Stimulated activated naive CD8-positive, alpha-beta T cell treated with anti-CD3 and anti-CD28 coated beads, Interleukin-15, Interleukin-2, amounts not matched to agents 100 ng/mL and 50 ng/mL, for 24 hours (primary cell): ENCODE data around the gene ZC3H18.
A peak's percentile ranks its signal among the peaks of the same experiment; 100 is the strongest.
"Not testable (repeated sequence)": the region's sequence is repeated elsewhere in the genome, so short reads cannot be mapped to it uniquely, and the experiment has no call there.

Experiments
- H3K27ac Mint-ChIP-seq: one replicate; pipeline ENCODE4 v1.8.0; 2021; ENCODE audit warnings: mild to moderate bottlenecking, mixed read lengths
- H3K27me3 Mint-ChIP-seq: one replicate; pipeline ENCODE4 v1.8.0; 2021; ENCODE audit warnings: mixed read lengths
- H3K36me3 Mint-ChIP-seq: one replicate; pipeline ENCODE4 v1.8.0; 2021; ENCODE audit warnings: low read depth, mixed read lengths
- H3K4me1 Mint-ChIP-seq: one replicate; pipeline ENCODE4 v1.8.0; 2021; ENCODE audit warnings: low read depth, mixed read lengths
- H3K4me3 Mint-ChIP-seq: one replicate; pipeline ENCODE4 v1.8.0; 2021; ENCODE audit warnings: mild to moderate bottlenecking, mixed read lengths
- H3K9me3 Mint-ChIP-seq: one replicate; pipeline ENCODE4 v1.8.0; 2021; ENCODE audit warnings: mixed read lengths

ZC3H18 gene

GRCh38 chr16:88595921-88596320, 25.7 kb downstream of the ZC3H18 start:
- Mint-ChIP-seq H3K36me3 (peaks cover 49% of the 10 kb centered on the region), H3K27ac (no peak overlapping the region)

DNA sequence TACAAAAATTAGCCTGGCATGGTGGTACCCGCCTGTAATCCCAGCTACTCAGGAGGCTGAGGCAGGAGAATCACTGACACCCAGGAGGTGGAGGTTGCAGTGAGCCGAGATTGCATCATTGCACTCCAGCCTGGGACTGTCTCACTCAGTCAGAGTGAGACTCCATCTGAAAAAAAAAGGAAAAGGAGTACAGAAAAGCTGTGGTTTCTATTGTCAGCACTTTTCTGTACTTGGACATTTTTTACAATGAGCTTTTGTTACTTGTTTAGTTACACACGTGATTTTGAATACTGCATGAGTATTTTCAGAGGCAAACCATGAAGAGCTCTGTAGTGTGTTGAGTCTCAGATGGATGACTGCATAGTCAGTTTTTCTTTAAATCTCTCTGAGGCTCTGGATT, 26.3 kb downstream of the ZC3H18 start:
- H3K9me3 Mint-ChIP-seq: no peaks in the 10 kb centered on the region

More at GRCh38 chr16:88595921-88596320, 25.7 kb downstream of the ZC3H18 start:
- H3K27me3 Mint-ChIP-seq: no peaks in the 10 kb centered on the region
- peaks cover 23% of the 10 kb centered on the region for H3K4me1 Mint-ChIP-seq
- H3K4me3 Mint-ChIP-seq: no peak overlapping the region
- H3K9me3 Mint-ChIP-seq: no peaks in the 10 kb centered on the region

GRCh38 chr16:88597856-88598491, 27.8 kb downstream of the ZC3H18 start:
- Mint-ChIP-seq H3K4me3 (no peak overlapping the region), H3K4me1 (peaks cover 5% of the 10 kb centered on the region), H3K9me3 (no peaks in the 10 kb centered on the region), H3K27ac (peak overlapping the region; percentile 26), H3K36me3 (peaks cover 53% of the 10 kb centered on the region), H3K27me3 (no peaks in the 10 kb centered on the region)

More for the DNA sequence above, 26.3 kb downstream of the ZC3H18 start:
- Mint-ChIP-seq H3K4me3 (no peak overlapping the region), H3K36me3 (peaks cover 52% of the 10 kb centered on the region), H3K27ac (no peak overlapping the region), H3K27me3 (no peaks in the 10 kb centered on the region), H3K4me1 (peaks cover 17% of the 10 kb centered on the region)

DNA sequence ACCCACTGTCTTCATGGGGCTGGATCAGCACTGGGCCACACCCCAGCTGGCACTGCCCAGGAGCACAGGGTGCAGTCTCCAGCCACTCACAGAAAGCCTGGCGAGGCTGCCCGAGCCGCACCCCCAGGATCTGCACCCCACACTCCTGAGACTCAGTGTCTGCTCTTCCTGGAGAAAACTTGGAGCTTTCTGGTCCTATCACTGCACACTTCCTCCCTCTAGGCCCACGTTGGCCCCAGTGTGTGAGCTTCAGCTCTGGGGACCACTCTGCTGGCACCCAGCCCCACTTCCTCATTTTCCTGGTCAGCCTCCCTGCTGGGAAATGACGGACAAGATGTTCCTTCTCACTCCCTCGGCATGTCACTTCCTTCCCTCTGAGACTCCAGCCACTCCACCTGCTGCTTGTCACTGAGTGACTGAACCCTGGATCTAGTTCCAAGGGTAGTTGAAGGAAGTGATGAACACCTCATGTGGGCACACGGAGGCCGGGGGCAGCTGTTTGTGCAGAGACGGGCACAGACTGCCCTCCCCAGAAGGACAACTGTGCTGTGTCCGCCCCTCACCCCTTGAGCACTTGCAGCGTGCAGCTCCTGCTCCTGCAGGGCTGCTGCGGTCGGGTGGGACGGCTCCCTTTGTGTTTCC, 29.0 kb downstream of the ZC3H18 start:
- Mint-ChIP-seq H3K36me3 (peaks cover 47% of the 10 kb centered on the region), H3K4me3 (no peak overlapping the region), H3K9me3 (no peaks in the 10 kb centered on the region), H3K27ac (no peak overlapping the region), H3K27me3 (no peaks in the 10 kb centered on the region), H3K4me1 (peaks cover 3% of the 10 kb centered on the region)

DNA sequence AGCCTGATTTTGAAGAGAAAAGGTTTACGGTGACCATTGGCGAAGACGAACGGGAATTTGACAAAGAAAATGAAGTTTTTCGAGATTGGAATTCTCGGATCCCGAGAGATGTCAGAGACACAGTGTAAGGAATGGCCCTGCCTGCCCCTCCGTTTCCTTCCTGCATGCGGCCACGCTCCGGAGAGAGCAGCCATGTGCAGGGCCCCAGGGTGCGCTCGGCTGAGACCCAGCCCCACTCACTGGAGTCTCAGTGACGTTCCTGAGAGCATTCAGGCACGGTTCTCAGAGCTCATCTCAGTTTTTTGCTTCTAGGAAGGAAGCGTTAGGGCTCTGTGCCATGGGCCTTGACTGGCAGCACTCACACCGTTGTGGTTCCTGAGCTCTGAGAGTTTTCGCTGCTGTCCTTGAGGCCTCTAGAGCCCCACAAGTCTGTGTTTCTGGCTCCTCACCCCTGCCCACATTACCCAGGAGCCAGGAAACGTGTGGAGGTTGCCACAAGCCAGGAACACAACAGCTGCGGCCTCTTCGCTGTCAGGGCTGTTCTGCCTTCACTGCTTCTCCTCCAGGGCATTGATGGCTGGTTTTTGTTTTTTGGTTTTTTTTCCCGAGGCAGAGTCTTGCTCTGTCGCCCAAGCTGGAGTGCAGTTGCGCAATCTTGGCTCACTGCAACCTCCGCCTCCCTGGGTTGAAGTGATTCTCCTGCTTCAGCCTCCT, 29.8 kb downstream of the ZC3H18 start:
- H3K36me3 Mint-ChIP-seq: peaks cover 43% of the 10 kb centered on the region
- H3K4me3 Mint-ChIP-seq: no peak overlapping the region
- no peaks in the 10 kb centered on the region for H3K9me3 Mint-ChIP-seq
- H3K4me1 Mint-ChIP-seq: peaks cover 3% of the 10 kb centered on the region
- H3K27me3 Mint-ChIP-seq: no peaks in the 10 kb centered on the region
- H3K27ac Mint-ChIP-seq: no peak overlapping the region

- Mint-ChIP-seq H3K9me3 (no peaks in the 10 kb centered on the region), H3K27ac (no peak overlapping the region), H3K27me3 (no peaks in the 10 kb centered on the region), H3K4me1 (peaks cover 3% of the 10 kb centered on the region), H3K36me3 (peaks cover 43% of the 10 kb centered on the region), H3K4me3 (no peak overlapping the region)
Observed at GRCh38 chr16:88600539-88600896, 30.3 kb downstream of the ZC3H18 start.

- Mint-ChIP-seq H3K27me3 (no peaks in the 10 kb centered on the region), H3K9me3 (no peaks in the 10 kb centered on the region), H3K4me3 (no peak overlapping the region), H3K4me1 (no peaks in the 10 kb centered on the region), H3K27ac (no peak overlapping the region), H3K36me3 (peaks cover 50% of the 10 kb centered on the region)
Observed at GRCh38 chr16:88601313-88602036, 31.3 kb downstream of the ZC3H18 start.

- Mint-ChIP-seq H3K4me1 (no peaks in the 10 kb centered on the region), H3K27ac (no peak overlapping the region), H3K36me3 (peaks cover 50% of the 10 kb centered on the region), H3K27me3 (no peaks in the 10 kb centered on the region), H3K4me3 (no peak overlapping the region), H3K9me3 (no peaks in the 10 kb centered on the region)
Observed at GRCh38 chr16:88602091-88602490, 31.9 kb downstream of the ZC3H18 start.

- Mint-ChIP-seq H3K36me3 (peaks cover 54% of the 10 kb centered on the region), H3K9me3 (no peaks in the 10 kb centered on the region), H3K27ac (no peak overlapping the region), H3K4me1 (peaks cover 7% of the 10 kb centered on the region), H3K4me3 (no peak overlapping the region), H3K27me3 (no peaks in the 10 kb centered on the region)
Observed at GRCh38 chr16:88605186-88606147, 35.3 kb downstream of the ZC3H18 start.

- no peaks in the 10 kb centered on the region for H3K27me3 Mint-ChIP-seq
- H3K27ac Mint-ChIP-seq: peak overlapping the region; percentile 28
- no peaks in the 10 kb centered on the region for H3K9me3 Mint-ChIP-seq
- H3K36me3 Mint-ChIP-seq: peaks cover 54% of the 10 kb centered on the region
- H3K4me1 Mint-ChIP-seq: peaks cover 7% of the 10 kb centered on the region
- no peak overlapping the region for H3K4me3 Mint-ChIP-seq
Observed at GRCh38 chr16:88606148-88606757, 36.0 kb downstream of the ZC3H18 start.

DNA sequence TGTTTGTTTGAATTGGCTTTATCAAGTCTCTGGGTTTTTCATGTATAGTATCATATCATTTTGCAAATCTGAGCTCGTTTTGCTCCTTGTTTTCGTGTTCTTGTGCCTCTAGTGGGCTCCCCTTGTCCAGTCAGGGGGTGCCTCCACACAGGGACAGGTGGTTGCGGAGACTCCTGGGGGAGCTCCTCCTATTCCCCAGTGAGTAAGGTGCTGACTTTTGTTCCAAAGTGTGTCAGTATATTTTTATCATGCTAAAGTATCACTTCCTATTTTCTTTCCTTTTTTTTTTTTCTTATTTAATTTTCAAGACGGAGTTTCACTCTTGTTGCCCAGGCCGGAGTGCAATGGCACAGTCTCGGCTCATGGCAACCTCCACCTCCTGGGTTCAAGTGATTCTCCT, 37.9 kb downstream of the ZC3H18 start:
- Mint-ChIP-seq H3K9me3 (no peaks in the 10 kb centered on the region), H3K27ac (no peak overlapping the region), H3K36me3 (peaks cover 48% of the 10 kb centered on the region), H3K4me3 (no peak overlapping the region), H3K4me1 (peaks cover 7% of the 10 kb centered on the region), H3K27me3 (no peaks in the 10 kb centered on the region)

DNA sequence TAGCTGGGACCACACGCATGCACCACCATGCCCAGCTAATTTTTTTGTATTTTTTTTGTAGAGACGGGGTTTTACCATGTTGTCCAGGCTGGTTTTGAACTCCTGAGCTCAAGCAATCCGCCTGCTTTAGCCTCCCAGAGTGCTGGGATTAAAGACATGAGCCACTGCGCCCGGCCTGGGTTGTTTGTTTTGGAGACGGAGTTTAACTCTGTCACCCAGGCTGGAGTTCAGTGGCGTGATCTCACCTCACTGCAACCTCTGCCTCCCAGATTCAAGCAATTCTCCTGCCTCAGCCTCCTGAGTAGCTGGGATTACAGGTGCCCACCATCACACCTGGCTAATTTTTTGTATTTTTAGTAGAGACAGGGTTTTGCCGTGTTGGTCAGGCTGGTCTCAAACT, 39.2 kb downstream of the ZC3H18 start:
- not testable (repeated sequence) for H3K4me1 Mint-ChIP-seq, H3K27me3 Mint-ChIP-seq, H3K4me3 Mint-ChIP-seq, H3K27ac Mint-ChIP-seq, H3K9me3 Mint-ChIP-seq
- peaks cover 52% of the 10 kb centered on the region for H3K36me3 Mint-ChIP-seq

GRCh38 chr16:88610080-88610479, 39.9 kb downstream of the ZC3H18 start:
- Mint-ChIP-seq H3K4me1 (peaks cover 7% of the 10 kb centered on the region), H3K27ac (no peak overlapping the region), H3K4me3 (no peak overlapping the region), H3K36me3 (peaks cover 55% of the 10 kb centered on the region), H3K27me3 (no peaks in the 10 kb centered on the region), H3K9me3 (no peaks in the 10 kb centered on the region)
